HCT116 (cell line): ENCODE results near the gene STK40.

Experiments used
- CEBPB ChIP-seq: IDR thresholded peaks from 2 replicates; pipeline ENCODE4 v1.6.1; 2012; ENCODE audit warnings: low read depth
- YY1 ChIP-seq: IDR thresholded peaks from 2 replicates; pipeline ENCODE4 v1.6.1; 2011; ENCODE audit warnings: low read length, low read depth, moderate library complexity, mild to moderate bottlenecking; ENCODE audit not compliant: insufficient replicate concordance; ENCODE audit errors: extremely low read depth

- TF ChIP-seq YY1: no peak
- no peak for TF ChIP-seq CEBPB
Measured at GRCh38 chr1:36414384-36414783, 28.7 kb upstream of the STK40 start.
